HG03045 (cell line): ENCODE measurements around the gene MBD3L2.
"Not testable (repeated sequence)": the region's sequence is repeated elsewhere in the genome, so short reads cannot be mapped to it uniquely, and the experiment has no call there.

Experiments
- ATAC-seq: cut with Tn5 transposase; IDR thresholded peaks from one replicate; pipeline ENCODE4 v1.9.1; 2021; ENCODE audit warnings: mild to moderate bottlenecking, moderate library complexity; ENCODE audit not compliant: unreplicated experiment

Gene MBD3L2

DNA sequence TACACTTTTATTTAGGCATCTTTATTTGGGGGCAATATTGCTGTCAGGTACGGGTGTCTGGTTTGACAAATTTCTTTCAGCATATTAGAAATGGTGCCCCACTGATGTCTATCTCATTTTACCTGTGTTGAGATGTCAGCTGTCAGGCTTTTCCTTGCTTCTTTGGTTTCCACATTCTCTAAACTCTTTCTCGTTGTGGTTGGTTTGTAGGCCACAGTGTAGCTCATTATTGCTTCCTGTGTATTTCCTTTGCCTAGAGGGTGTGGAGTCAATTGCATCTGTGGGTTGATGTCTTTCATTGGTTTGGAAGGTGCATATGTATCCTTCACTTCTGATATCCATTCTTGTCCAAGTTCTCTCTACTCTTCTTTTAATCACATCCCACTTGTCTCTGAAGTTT lies 10.9 kb downstream of the MBD3L2 start:
- not testable (repeated sequence) for ATAC-seq

DNA sequence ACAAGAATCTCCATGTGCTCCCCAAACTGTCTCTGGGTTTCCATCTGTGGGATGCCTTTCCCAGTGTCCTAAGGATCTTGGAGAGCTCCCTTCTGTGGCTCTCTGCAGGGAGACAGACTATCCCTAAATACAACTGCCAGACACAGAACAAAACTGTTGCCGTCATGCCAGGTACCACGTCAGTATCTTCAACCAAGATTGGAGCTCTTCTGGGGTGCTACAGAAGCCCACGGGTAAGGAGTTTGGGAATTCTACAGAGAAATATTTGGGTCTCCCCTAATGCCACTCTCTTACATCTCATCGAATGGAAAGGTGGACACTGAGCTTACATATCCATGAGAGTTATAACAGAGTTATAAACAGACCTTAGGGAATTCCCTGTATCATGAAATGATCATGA lies 14.2 kb downstream of the MBD3L2 start:
- no peak for ATAC-seq

DNA sequence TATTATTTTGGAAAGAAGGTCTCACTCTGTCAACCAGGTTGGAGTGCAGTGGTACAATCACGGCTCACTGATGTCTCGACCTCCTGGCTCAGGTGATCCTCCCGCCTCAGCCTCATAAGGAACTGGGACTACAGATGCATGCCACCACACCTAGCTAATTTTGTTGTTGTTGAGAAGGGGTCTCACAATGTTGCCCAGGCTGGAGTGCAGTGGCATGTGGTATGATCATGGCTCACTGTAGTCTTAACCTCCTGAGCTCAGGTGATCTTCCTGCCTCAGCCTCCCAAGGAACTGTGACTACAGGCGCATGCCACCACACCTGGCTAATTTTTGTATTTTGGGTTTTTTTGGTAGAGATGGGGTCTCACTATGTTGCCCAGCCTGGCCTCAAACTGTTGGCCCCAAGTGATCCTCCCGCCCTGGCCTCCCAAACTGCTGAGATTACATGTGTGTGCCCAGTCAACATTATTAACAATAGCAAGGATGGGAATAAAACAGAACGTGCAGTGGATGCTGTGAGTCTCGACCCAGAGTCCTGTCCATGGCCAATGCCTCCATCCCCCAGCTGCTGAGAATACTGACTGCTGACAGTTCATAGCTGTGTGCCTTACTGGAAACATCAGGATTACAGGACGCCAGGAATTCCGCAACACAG lies 14.8 kb downstream of the MBD3L2 start:
- ATAC-seq, result no peak

DNA sequence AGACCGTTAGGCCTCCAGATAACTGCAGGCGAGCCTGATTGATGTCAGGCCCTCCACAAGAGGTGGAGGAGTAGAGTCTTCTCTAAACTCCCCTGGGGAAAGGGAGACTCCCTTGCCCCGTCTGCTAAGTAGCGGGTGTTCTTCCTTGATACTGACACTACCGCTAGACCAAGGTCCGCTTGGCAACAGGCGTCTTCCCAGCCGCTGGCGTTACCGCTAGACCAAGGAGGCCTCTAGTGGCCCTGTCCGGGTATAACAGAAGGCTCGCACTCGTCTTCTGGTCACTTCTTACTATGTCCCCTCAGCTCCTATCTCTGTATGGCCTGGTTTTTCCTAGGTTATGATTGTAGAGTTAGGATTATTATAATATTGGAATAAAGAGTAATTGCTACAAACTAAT lies 18.0 kb downstream of the MBD3L2 start:
- not testable (repeated sequence) for ATAC-seq

DNA sequence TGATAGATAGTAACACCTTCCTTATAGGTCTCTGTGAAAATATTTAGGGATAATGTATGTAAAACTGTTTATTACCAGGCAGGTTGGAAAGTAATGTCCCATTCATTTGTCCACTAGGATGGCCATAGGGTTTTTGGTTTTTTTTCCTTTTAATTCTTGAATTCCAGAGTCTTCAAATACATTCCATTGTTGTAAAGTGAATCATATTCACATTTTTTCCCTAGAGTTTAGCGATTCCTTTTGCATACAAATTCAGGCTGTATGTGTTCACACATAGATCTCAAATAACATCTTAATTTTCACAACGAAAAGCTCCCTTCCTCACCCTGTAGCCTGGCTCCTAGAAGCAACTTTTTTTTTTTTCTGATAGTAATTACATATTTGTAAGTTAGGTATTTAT lies 18.6 kb downstream of the MBD3L2 start:
- ATAC-seq, result no peak

DNA sequence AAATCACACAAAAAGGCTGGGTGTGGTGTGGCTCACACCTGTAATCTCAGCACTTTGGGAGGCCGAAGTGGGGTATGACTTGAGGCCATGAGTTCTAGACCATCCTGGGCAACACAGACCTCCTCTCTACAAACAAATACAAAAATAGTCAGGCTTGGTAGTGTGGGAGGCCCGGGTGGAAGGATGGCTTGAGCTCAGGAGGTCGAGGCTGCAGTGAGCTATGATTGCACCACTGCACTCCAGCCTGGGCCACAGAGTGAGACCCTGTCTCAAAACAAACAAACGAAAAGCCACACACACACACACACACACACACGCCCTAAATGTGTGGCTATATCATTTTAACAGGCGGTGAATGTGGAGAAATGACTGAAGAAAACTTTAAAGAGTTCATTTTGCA lies 19.5 kb downstream of the MBD3L2 start:
- ATAC-seq, result no peak

DNA sequence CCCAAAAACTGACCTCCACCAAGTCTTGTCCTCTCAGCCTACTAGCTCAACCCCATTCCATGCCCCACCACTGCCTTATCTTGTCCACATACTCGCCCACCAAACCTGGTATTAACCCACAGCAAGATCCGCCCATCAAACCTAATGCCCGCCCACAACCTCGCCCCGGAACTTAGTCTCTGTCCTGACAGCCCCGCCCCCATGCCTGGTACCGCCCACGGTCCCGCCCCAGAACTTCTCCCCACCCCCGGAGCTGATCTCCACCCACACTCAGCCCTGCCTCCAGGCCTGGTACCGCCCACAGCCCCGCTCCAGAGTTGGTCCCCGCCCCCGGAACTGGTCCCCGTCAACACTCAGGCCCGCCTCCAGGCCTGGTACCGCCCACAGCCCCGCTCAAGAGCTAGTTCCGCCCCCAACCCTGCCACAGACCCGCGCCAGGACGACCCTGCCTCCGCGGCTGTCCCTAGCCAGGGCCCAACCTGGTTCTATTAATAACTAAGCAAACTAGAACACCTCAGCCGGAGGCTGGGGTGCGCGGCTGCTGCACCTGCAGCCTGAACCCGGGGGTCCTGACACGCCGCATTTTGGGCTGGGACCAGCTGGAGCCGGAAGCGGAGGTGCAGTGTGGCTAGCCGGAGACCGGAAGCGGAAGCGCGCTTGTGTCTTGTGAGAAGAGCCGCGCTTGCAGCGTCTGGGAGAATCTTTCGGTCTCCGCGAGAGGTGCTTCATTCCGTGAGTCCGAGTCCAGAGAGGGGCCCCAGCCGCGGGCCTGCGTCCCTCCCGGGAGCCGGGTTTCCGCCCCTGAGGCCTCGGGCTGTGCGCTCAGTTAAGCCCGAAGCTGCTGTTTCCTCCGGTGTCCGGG lies 20.2 kb downstream of the MBD3L2 start, which contains the start of gene ZNF557:
TSS of gene ZNF557 (plus strand) at position 662 of the 862 bp plus-strand sequence. CDS start 5,372 bp downstream, outside the sequence.
- peak; percentile 95 for ATAC-seq

DNA sequence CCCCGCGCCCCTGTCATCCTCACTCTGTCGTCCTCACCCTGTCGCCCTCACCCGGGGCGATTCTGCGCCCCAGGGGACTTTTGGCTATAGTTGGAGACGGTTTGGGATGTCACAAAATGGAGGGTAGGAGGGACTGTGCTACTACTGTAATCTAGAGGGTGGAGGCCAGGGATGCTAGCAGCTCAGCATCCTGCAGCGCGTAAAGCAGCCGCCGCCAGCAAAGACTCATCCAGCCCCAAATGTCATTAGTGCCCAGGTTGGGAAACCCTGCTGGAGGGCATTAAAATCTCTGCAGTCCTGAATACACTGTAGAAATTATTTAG lies 20.7 kb downstream of the MBD3L2 start:
- no peak for ATAC-seq

DNA sequence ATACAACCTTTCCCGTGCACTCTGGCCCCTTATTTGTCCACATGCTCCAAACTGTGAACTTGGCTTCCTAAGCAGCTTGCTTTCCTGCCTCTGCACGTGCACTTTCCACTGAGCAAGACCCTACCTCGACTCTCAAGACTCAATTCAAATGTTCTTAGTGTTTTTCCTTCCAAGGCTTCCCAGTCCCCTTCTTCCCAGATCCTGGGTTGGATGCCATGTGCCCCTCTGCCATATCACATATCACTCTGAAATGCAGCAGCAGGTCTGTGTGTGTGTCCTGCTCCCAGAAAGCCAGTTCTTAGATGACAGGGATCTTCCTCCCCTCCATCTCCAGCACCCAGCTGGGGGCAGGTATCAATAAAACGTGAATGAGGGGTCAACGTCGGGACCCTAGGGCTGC lies 23.4 kb downstream of the MBD3L2 start:
- no peak for ATAC-seq

DNA sequence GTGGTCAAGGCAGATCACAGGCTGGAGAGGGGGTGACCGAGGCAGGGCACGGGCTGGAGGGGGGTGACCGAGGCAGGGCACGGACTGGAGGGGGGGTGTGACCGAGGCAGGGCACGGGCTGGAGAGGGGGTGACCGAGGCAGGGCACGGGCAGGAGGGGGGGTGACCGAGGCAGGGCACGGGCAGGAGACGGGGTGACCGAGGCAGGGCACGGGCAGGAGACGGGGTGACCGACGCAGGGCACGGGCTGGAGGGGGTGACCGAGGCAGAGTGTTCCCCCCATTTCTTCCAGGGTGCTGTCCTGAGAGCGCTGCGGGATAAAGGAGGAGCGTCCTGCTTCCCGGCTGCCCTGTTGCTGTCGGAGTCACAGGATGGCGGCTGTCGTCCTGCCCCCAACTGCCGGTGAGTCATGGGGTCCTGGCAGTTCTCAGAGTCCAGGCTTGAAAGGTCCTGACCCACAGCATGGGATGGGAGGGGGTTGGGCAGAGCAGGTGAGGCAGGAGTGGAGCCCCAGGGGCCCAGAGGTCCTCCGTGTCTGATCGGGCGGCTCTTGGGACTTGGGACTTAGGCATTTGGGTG lies 25.7 kb downstream of the MBD3L2 start:
- no peak for ATAC-seq

DNA sequence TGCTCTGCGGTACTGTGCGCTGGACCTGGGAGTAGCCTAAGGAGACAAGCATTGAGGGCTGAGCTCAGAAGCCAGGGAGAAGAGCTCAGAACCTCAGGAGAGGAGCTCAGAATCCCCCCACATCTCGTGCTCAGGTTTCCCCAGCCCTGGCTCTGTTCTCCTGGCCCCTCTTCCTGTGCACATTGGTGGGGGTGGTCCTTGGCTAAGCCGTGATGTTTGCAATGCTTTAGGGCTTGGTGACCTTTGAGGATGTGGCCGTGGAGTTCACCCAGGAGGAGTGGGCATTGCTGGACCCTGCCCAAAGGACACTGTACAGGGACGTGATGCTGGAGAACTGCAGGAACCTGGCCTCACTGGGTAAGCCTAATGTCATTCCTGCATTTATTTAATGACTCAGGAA lies 27.0 kb downstream of the MBD3L2 start:
- ATAC-seq, result no peak

DNA sequence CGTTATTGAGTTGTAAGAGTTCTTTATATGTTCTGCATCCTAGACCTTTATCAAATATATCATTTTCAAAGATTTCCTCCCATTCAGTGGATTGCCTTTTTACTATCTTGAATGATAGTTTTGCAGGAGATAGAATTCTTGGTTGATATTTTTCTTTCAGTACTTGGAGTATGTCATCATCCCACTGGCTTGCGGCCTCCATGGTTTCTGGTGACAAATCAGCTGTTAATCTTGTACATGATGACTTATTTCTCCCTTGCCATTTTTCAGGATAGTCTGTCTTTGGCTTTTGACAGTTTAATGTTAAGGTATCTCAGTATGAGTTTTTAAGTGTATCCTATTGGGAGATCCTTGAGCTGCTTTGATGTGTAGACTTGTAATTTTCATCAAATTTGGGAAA lies 28.9 kb downstream of the MBD3L2 start:
- no peak for ATAC-seq

DNA sequence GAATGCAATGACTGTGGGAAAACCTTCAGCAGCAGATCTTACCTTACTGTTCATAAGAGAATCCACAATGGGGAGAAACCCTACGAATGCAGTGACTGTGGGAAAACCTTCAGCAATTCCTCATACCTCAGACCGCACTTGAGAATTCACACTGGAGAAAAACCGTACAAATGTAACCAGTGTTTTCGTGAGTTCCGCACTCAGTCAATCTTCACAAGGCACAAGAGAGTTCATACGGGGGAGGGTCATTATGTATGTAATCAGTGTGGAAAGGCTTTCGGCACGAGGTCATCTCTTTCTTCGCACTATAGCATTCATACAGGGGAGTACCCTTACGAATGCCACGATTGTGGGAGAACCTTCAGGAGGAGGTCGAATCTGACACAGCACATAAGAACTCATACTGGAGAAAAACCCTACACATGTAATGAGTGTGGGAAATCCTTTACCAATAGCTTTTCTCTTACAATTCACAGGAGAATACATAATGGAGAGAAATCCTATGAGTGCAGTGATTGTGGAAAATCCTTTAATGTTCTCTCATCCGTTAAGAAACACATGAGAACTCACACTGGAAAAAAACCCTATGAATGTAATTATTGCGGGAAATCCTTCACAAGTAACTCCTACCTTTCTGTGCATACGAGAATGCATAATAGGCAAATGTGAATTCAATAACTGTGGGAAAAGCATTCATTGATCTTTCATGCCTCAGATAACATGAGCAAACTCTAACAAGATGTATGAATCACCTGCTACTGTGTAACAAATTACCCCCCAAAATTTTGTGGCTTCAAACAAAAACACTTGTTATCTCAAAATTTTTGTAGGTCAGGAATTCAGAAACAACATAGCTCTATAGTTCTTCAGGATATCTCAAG lies 34.2 kb downstream of the MBD3L2 start:
- no peak for ATAC-seq

DNA sequence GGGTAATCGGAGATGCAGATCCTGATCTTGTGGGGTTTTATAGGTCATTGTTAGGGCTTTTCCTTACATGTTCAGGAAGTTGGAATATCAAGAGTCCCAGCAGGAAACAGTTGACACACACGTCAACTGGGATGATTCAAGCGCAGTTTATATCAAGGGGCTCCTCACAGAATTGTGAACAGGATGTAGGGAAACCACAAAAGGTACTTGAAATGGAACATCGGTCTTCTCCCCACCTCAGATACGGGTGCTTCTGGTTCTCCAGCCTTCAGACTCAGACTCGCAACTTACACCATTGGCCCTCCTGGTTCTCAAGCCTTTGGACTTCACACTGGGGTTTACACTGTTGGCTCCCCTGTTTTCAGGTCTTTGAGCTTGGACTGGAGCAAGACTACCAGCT lies 39.9 kb downstream of the MBD3L2 start:
- no peak for ATAC-seq

DNA sequence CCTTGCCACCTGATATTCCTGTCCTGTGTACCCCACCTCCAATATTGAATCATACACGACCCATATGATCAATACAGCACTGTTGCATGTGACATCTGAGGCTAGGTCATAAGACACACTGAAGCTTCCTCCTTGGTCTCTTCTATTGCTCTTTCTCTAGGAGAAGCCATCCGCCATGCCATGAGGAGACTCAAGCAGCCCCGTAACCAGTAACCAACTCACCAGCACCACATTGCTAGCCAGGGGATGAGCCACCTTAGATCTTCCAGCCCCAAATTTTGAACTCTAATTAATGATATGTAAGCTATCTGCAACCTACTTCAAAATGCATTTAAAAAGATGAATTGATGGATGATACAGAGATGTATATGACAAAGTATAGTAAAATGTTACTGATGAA lies 49.0 kb downstream of the MBD3L2 start:
- no peak for ATAC-seq

DNA sequence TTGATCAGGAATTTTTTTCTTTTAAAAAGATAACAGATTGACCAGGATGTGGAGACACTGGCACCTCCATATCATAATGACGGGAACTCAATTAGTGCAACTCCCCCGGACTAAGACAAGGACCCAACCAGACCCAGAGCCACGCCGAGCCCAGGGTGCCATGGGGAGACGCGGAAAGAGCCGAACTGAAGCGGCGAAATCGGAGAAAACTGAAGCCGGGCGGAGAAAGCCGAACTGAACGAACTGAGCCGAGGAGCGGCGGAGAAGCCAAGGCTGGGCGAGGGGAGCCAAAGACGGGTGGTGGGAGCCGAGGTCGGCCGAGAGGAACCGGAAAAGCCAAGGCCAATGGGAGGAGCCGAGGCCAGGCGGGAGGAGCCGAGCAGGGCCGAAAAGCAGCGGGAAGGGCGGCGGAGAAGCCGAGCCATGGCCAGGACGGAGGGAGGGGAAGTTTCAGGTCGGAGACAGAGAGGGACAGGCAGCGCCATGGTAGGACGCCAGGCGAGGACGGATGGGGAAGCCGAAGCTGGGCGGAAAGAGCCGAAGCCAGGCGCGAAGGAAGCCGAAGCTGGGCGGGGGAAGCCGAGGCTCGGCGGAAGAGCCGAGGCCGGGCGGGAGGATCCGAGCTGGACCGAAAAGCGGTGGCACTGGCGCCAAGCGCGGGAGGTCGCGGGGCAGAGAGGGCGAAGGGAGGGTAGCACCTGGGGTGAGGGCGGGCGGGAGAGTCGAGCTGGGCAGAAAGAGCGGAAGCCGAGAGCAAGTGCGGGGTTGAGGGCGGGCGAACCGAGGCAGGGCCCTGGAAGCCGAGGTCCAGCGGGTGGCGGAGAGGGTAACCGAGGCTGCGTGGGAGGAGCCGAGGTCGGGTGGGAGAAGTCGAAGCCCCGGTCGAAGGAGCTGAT lies 49.8 kb downstream of the MBD3L2 start:
- peak; percentile 80 for ATAC-seq

DNA sequence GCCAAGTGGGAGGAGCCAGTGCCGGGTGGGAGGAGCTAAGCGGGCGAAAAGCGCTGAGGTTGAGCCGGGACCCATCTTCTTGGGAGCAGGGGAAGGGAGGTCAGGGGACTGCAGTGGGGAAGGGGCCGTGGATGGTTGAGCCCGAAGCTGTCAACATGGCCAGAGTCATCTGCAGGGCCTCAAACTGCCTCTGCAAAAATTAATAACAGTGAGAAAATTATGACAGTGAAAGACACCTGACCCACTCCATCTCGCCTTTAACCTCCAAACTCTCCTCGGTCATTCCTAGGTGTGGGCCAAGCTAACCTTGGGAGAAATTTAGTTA lies 50.4 kb downstream of the MBD3L2 start:
- ATAC-seq, result no peak
